HepG2 (cell line): ENCODE data around the gene MAN1C1. TPM values are rescaled to one million over a fixed set of nuclear protein-coding genes. Genes with fewer than 3 reads are reported as not detected.

Experiments
- ATAC-seq: fragments of 200-7000 bp; cut with Tn5 transposase; 3 replicates; pipeline ENCODE4 v1.9.1; 2020; ENCODE audit warnings: mild to moderate bottlenecking, moderate library complexity
- BruUV-seq: library from RNA; stranded (reverse); fragments of 400-500 nt; replicated peaks from 2 replicates; lab custom pipeline; 2021; lab: Mats Ljungman, UMichigan
- CTCF ChIA-PET: fragments of 300-600 bp; formaldehyde crosslinking; extraction: SDS; loops from one replicate; lab custom pipeline; 2021; ENCODE audit warnings: low total read pairs, inconsistent platforms, low intra/inter-chr PET ratio; lab: Yijun Ruan, JAX
- POLR2A ChIA-PET: fragments of 350-600 bp; sonication (Branson Sonifier 250); formaldehyde crosslinking; loops from one replicate; lab custom pipeline; 2020; ENCODE audit warnings: antibody characterized with exemption, inconsistent platforms; lab: Yijun Ruan, JAX
- DNase-seq: peaks from one replicate; pipeline ENCODE4 v3.0.0-alpha.2; 2015; ENCODE audit warnings: low spot score
- FAIRE-seq: peaks from 3 replicates; lab custom pipeline; 2011; peaks lifted over from hg19 to GRCh38; lab: Jason Lieb, UNC
- H2AFZ ChIP-seq: one replicate; pipeline ENCODE4 v1.6.1; 2011; ENCODE audit warnings: low read length, inconsistent platforms
- H3K27ac ChIP-seq: fragments of 300-600 bp; 3 replicates; pipeline ENCODE4 v1.8.0; 2011; ENCODE audit warnings: mixed run types, mild to moderate bottlenecking, mixed read lengths, low read length, inconsistent platforms; ENCODE audit not compliant: insufficient read depth; ENCODE audit errors: extremely low read length
- H3K27me3 ChIP-seq, 2 experiments: fragments of 200-600 bp in 1 of 2; 2 replicates in 1 of 2; 3 replicates in 1 of 2; pipeline versions ENCODE4 v1.6.0 to v1.8.0; 2011; ENCODE audit warnings: low read length in 2 of 2, mild to moderate bottlenecking in 2 of 2, moderate library complexity in 2 of 2, inconsistent platforms in 1 of 2; ENCODE audit not compliant: insufficient read depth in 2 of 2, control insufficient read depth in 1 of 2
- H3K36me3 ChIP-seq, 2 experiments: fragments of 200-600 bp in 1 of 2; replicated peaks in 1 of 2; 2 replicates in 1 of 2; 3 replicates in 1 of 2; pipeline versions ENCODE4 v1.5.1 to v1.8.0; 2011; ENCODE audit warnings: low read length in 2 of 2, inconsistent platforms in 1 of 2; ENCODE audit not compliant: insufficient read depth in 2 of 2, control insufficient read depth in 1 of 2
- H3K4me1 ChIP-seq: 2 replicates; pipeline ENCODE4 v1.5.1; 2012; ENCODE audit warnings: low read length, inconsistent platforms; ENCODE audit not compliant: insufficient read depth
- H3K4me2 ChIP-seq: 2 replicates; pipeline ENCODE4 v1.6.0; 2011; ENCODE audit warnings: low read depth, low read length, inconsistent platforms
- H3K4me3 ChIP-seq, 3 experiments: fragments of 200-600 bp in 1 of 3; sonication (generic), shearing (Covaris generic) in 1 of 3; replicated peaks in 1 of 3; 2 replicates each; pipeline ENCODE4 v1.5.1; 2011 to 2016; ENCODE audit warnings: low read length in 3 of 3, inconsistent platforms in 2 of 3, low read depth in 2 of 3, mild to moderate bottlenecking in 2 of 3, control low read depth in 1 of 3, mixed read lengths in 1 of 3; ENCODE audit not compliant: insufficient read depth in 1 of 3
- H3K79me2 ChIP-seq: one replicate; pipeline ENCODE4 v1.6.1; 2011; ENCODE audit warnings: low read length, inconsistent platforms; ENCODE audit not compliant: insufficient read depth
- H3K9ac ChIP-seq: 2 replicates; pipeline ENCODE4 v1.6.0; 2011; ENCODE audit warnings: mild to moderate bottlenecking, low read depth, low read length, inconsistent platforms; ENCODE audit not compliant: insufficient read depth
- H3K9me3 ChIP-seq: 2 replicates; pipeline ENCODE4 v1.5.1; 2012; ENCODE audit warnings: mild to moderate bottlenecking, low read length
- H4K20me1 ChIP-seq: 2 replicates; pipeline ENCODE4 v1.6.0; 2011; ENCODE audit warnings: inconsistent platforms, mild to moderate bottlenecking, low read length, moderate library complexity; ENCODE audit not compliant: insufficient read depth
- BRF2 ChIP-seq: sonication (generic); formaldehyde crosslinking; IDR thresholded peaks from 2 replicates; pipeline ENCODE4 v1.8.1; 2022; ENCODE audit warnings: mild to moderate bottlenecking, missing genetic modification reagents
- DBP ChIP-seq: sonication (generic); formaldehyde crosslinking; IDR thresholded peaks from 2 replicates; pipeline ENCODE4 v1.4.0; 2020; ENCODE audit warnings: missing genetic modification reagents; ENCODE audit errors: not compliant biosample characterization
- DR1 ChIP-seq: sonication (generic); formaldehyde crosslinking; IDR thresholded peaks from 2 replicates; pipeline ENCODE4 v1.8.0; 2021; ENCODE audit warnings: mild to moderate bottlenecking, missing genetic modification reagents, inconsistent platforms
- KMT2B ChIP-seq: IDR thresholded peaks from 2 replicates; pipeline ENCODE4 v1.6.1; 2016; ENCODE audit warnings: missing genetic modification reagents, missing compliant biosample characterization
- NBN ChIP-seq: fragments of 450-650 bp; conservative IDR thresholded peaks from 2 replicates; pipeline ENCODE4 v1.6.1; 2017
- NRL ChIP-seq: sonication (generic); formaldehyde crosslinking; IDR thresholded peaks from 2 replicates; pipeline ENCODE4 v1.5.0; 2020; ENCODE audit warnings: missing genetic modification reagents, mild to moderate bottlenecking, moderate library complexity, borderline replicate concordance
- PAWR ChIP-seq: sonication (generic); formaldehyde crosslinking; IDR thresholded peaks from 2 replicates; pipeline ENCODE4 v1.4.0; 2020; ENCODE audit warnings: missing genetic modification reagents, mild to moderate bottlenecking, borderline replicate concordance
- ZNF121 ChIP-seq: sonication (generic); formaldehyde crosslinking; IDR thresholded peaks from 2 replicates; pipeline ENCODE4 v1.5.0; 2020; ENCODE audit warnings: mild to moderate bottlenecking, missing genetic modification reagents
- ZNF501 ChIP-seq: sonication (generic); formaldehyde crosslinking; IDR thresholded peaks from 2 replicates; pipeline ENCODE4 v1.5.1; 2020; ENCODE audit warnings: mild to moderate bottlenecking, moderate library complexity, missing genetic modification reagents
- ZNF556 ChIP-seq: sonication (generic); formaldehyde crosslinking; IDR thresholded peaks from 2 replicates; pipeline ENCODE4 v1.4.0; 2020; ENCODE audit warnings: mild to moderate bottlenecking, missing genetic modification reagents, borderline replicate concordance
- WGBS: methylation state at CpG from one replicate; pipeline ENCODE4 v1.1.6; 2017; ENCODE audit warnings: low lambda C conversion rate; 5-methylcytosine and 5-hydroxymethylcytosine counted together
- in situ Hi-C: cut with HindIII; loops from 2 replicates; pipeline ENCODE4 v1.10.0; 2017; ENCODE audit warnings: low pct_unique_long_range_greater_than_20kb; ENCODE audit not compliant: extremely low pct_ligation_motif_present
- intact Hi-C: fragments of 100-400 bp; cut with micrococcal nuclease; formaldehyde crosslinking; loops from one replicate; pipeline ENCODE4 v1.10.0; 2022; ENCODE audit not compliant: unreplicated experiment
- polyA plus RNA-seq, 8 experiments: library from polyadenylated mRNA; depleted of rRNA in 3 of 8; stranded (reverse) in 7 of 8; unstranded in 1 of 8; fragments of >200 nt; fragmentation: Illumina TruSeq in 4 of 8; extraction: Trizol in 4 of 8; gene quantifications; 2 replicates each; pipeline versions ENCODE4 v1.2.1 to v1.2.3, GENCODE V29; 2011 to 2016; ENCODE audit warnings: low read depth in 4 of 8, missing spikeins in 1 of 8, mixed read lengths in 1 of 8; ENCODE audit not compliant: insufficient read depth in 1 of 8
- total RNA-seq, 5 experiments: library from RNA; depleted of rRNA; stranded (reverse); fragments of >200 nt; fragmentation: Illumina TruSeq; extraction: Trizol; gene quantifications; 2 replicates each; pipeline ENCODE4 v1.2.3, GENCODE V29; 2016; ENCODE audit warnings: low read depth in 1 of 5

Gene MAN1C1
- total and polyA plus RNA-seq, 2 of the 13 experiments (the other 11 are each of a cell fraction or from before 2014, with no cell fraction given), result 0.18 to 0.49 TPM

- Histone ChIP-seq H3K79me2 (no peaks in the 10 kb centered on the region), H3K4me1 (peaks cover 8% of the 10 kb centered on the region; the same call in 1 of the 2 replicates), H3K4me2 (no peak overlapping the region), H3K4me3 (no peak overlapping the region), H3K27ac (no peak overlapping the region), H3K36me3 (no peaks in the 10 kb centered on the region), H3K9ac (no peak overlapping the region), H3K27me3 (0 out of 5 replicates have a peak, but pooled peaks cover 2 to 9% of the 10 kb centered on the region in 2 experiments), H3K9me3 (no peaks in the 10 kb centered on the region), H4K20me1 (no peaks in the 10 kb centered on the region), H2AFZ (no peak overlapping the region)
- BruUV-seq, result no TSS peak
- in situ Hi-C loops, result no loop called here
- no peak for FAIRE-seq
- ChIA-PET POLR2A (no interaction called here), CTCF (no interaction called here)
- TF ChIP-seq KMT2B (CRISPR knock-in tag) (no peak), DBP (CRISPR knock-in tag) (no peak), NRL (CRISPR knock-in tag) (no peak), ZNF501 (CRISPR knock-in tag) (no peak), BRF2 (CRISPR knock-in tag) (no peak), PAWR (no peak), NBN (no peak), DR1 (CRISPR knock-in tag) (no peak), ZNF556 (no peak), ZNF121 (CRISPR knock-in tag) (no peak)
- no peak for DNase-seq
- no peak for ATAC-seq
- intact Hi-C loops, result no loop called here
- 34% methylated on average over 14 of the region's 14 CpGs for WGBS
Measured at GRCh38 chr1:25664357-25665199, 48.0 kb downstream of the MAN1C1 start.
